ENCODE data around the gene TM7SF3. TPM values are rescaled to one million over a fixed set of nuclear protein-coding genes. Genes with fewer than 3 reads are reported as not detected.

TM7SF3 gene
- total RNA-seq, 1 experiment from 2014 or later = 146 TPM

- DNase-seq (ENCODE audit: low spot score) = peak; percentile 71
Measured at GRCh38 chr12:27014859-27015729, 910 bp upstream of the TM7SF3 start.

GRCh38 chr12:27013611-27014084 lies 536 bp downstream of the TM7SF3 start:
- peak; percentile 67 for DNase-seq (ENCODE audit: low spot score)

GRCh38 chr12:27012982-27013255 lies 1.3 kb downstream of the TM7SF3 start:
- no peak for DNase-seq (ENCODE audit: low spot score)

GRCh38 chr12:27012239-27012981 lies 1.8 kb downstream of the TM7SF3 start:
- DNase-seq (ENCODE audit: low spot score) = peak; percentile 19

GRCh38 chr12:27009881-27010301 lies 4.3 kb downstream of the TM7SF3 start:
- DNase-seq (ENCODE audit: low spot score) = no peak

GRCh38 chr12:27008081-27008480 lies 6.1 kb downstream of the TM7SF3 start:
- no peak for DNase-seq (ENCODE audit: low spot score)

GRCh38 chr12:27006797-27007467 lies 7.3 kb downstream of the TM7SF3 start:
- DNase-seq (ENCODE audit: low spot score) = peak; percentile 7

- DNase-seq (ENCODE audit: low spot score) = no peak
Measured at GRCh38 chr12:27005495-27005894, 8.7 kb downstream of the TM7SF3 start.

- DNase-seq (ENCODE audit: low spot score) = peak; percentile 54
Measured at GRCh38 chr12:27003421-27004381, 10.5 kb downstream of the TM7SF3 start.

GRCh38 chr12:27002141-27002540 lies 12.0 kb downstream of the TM7SF3 start:
- DNase-seq (ENCODE audit: low spot score) = no peak

GRCh38 chr12:27001663-27002062 lies 12.5 kb downstream of the TM7SF3 start:
- no peak for DNase-seq (ENCODE audit: low spot score)

GRCh38 chr12:27000961-27001360 lies 13.2 kb downstream of the TM7SF3 start:
- no peak for DNase-seq (ENCODE audit: low spot score)

GRCh38 chr12:26997003-26997402 lies 17.2 kb downstream of the TM7SF3 start:
- no peak for DNase-seq (ENCODE audit: low spot score)

- no peak for DNase-seq (ENCODE audit: low spot score)
Measured at GRCh38 chr12:26995706-26996105, 18.5 kb downstream of the TM7SF3 start.

- DNase-seq (ENCODE audit: low spot score) = no peak
Measured at GRCh38 chr12:26994109-26994508, 20.1 kb downstream of the TM7SF3 start.

GRCh38 chr12:26991826-26992225 lies 22.4 kb downstream of the TM7SF3 start:
- no peak for DNase-seq (ENCODE audit: low spot score)

- DNase-seq (ENCODE audit: low spot score) = no peak
Measured at GRCh38 chr12:26989873-26990272, 24.3 kb downstream of the TM7SF3 start.

GRCh38 chr12:26988703-26989102 lies 25.5 kb downstream of the TM7SF3 start:
- DNase-seq (ENCODE audit: low spot score) = no peak

GRCh38 chr12:26987634-26988424 lies 26.4 kb downstream of the TM7SF3 start:
- no peak for DNase-seq (ENCODE audit: low spot score)

- no peak for DNase-seq (ENCODE audit: low spot score)
Measured at GRCh38 chr12:26982866-26983265, 31.3 kb downstream of the TM7SF3 start.
